Smooth muscle cell of bladder (primary cell): ENCODE measurements around the gene OR5T1. TPM values are rescaled to one million over a fixed set of nuclear protein-coding genes. Genes with fewer than 3 reads are reported as not detected.

Source experiments
- total RNA-seq: library from RNA; depleted of rRNA; stranded (reverse); fragments of >200 nt; gene quantifications from 2 replicates; pipeline ENCODE4 v1.2.3, GENCODE V29; 2014

The OR5T1 gene
- total RNA-seq = not detected in 2 replicates

DNA sequence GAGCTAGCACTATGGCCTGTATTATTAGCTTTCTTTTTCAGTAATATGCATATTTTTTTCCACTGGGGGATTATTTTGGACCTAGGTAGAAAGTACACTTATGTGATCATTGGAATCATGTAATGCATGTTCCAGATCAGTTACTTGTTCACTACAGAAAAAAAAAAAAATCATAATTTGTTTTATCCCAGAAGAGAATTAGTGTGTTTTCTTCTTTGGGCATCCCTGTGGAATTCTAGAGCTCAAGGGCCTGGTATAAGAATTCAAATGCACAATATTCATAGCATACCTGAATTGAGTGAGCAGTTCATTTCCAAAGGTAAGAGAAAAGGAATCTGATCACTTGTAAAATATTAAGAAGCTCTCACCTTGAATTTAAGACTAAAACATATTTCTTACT, at the start of gene OR5T1:
Gene OR5T1 (plus strand): TSS at position 301 of the 400 bp plus-strand sequence. CDS start 1,485 bp downstream, outside the sequence.

DNA sequence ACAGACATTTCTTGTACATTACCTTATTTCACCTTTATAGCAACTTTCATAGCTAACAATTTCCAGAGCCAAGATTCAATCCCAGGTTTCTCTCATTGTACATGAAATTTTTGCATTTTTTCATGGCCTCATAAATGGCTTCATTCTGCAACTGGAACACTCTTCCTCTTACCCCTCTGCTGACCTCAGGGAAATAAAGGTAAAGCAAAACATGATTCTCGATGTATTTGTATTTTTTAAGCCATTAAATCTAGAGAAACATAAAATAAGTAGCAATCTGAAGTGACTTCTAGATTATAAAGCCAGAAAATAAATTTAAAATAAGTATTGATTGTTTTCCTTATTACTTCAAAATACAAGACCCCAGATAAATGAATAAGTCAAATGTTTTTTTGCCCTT, 39.8 kb upstream of the OR5T1 start, which contains the start of gene OR5T2:
Gene OR5T2 (minus strand): TSS at position 101 of the 400 bp plus-strand sequence. CDS start 1,193 bp downstream, outside the sequence.

DNA sequence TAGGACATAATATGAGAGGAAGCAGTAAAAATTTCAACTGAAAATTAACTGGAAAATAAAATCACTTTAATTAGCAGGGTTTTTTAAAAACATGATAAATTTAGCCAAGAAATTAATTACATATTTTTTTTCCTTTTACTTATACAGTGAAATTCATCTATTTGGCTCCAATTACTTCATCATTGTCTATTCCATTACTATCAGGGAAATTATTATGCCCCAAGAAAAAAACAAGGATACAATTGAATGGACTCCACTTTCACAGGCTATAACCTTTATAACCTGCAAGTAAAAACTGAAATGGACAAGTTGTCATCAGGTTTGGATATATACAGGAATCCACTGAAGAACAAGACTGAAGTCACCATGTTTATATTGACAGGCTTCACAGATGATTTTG, 22.0 kb upstream of the OR5T1 start, which contains the start of gene OR5T3:
Gene OR5T3 (plus strand): TSS at position 301 of the 400 bp plus-strand sequence. CDS start 0 bp downstream, at position 301.

DNA sequence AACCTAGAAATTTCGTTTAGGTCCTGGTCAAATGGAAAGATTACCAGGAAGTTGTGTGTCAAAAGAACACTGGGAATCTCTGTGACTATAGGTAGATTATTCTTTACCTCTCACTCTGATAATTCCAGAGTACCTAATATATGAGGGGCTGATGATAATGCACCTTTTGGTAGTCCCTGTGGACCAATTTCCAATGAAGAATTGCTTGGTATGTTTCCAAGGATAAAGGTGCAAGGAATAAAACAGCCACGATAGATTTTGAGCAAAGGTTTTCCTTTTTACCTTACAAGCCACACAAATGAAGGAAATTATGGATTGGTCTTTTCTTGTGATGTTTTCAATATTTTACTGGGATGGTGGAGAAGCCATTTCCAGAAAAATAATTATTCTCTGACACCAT, 18.2 kb downstream of the OR5T1 start, which contains the start of gene OR8H1:
Gene OR8H1 (minus strand): TSS at position 101 of the 400 bp plus-strand sequence. CDS start 1,192 bp downstream, outside the sequence.

DNA sequence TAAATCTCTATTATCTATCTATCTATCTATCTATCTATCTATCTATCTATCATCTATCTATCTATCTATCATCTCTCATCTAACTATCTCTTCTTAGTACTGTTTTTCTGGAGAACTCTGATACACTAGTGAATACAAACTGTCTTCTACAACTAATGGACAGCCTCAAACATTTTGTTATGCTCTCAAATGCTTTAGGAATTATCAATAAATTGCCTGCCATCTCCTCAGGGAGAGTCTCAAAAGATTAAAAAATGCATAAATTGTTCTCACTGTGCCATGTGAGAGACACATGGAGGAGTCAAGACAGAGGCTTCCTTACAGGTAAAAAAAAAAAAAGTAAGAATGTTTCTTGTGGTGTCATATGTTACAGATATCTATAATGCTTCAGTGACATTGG, 40.9 kb downstream of the OR5T1 start, which contains the start of gene OR8K3:
Gene OR8K3 (plus strand): TSS at position 301 of the 400 bp plus-strand sequence. CDS start 3,163 bp downstream, outside the sequence.

Other genes with a start within 250 kb of the OR5T1 start
- not detected in 2 replicates for gene OR5AS1, start 246.5 kb upstream of the OR5T1 start, total RNA-seq
- not detected in 2 replicates for gene OR8I2, start 180.8 kb upstream of the OR5T1 start, total RNA-seq
- not detected in 2 replicates for gene OR8H2, start 170.5 kb upstream of the OR5T1 start, total RNA-seq
- gene OR8H3, start 151.8 kb upstream of the OR5T1 start, total RNA-seq = not detected in 2 replicates
- not detected in 2 replicates for gene OR8J3, start 134.0 kb upstream of the OR5T1 start, total RNA-seq
- not detected in 2 replicates for gene OR8K5, start 113.8 kb upstream of the OR5T1 start, total RNA-seq
- gene OR5J2, start 97.5 kb upstream of the OR5T1 start, total RNA-seq = not detected in 2 replicates
- not detected in 2 replicates for gene OR5T2, start 39.9 kb upstream of the OR5T1 start, total RNA-seq
- gene OR5T3, start 21.9 kb upstream of the OR5T1 start, total RNA-seq = not detected in 2 replicates
- 0.14 TPM in 1 of 2 replicates, not detected in the other for gene OR8H1, start 18.1 kb downstream of the OR5T1 start, total RNA-seq
- gene OR8K3, start 41.0 kb downstream of the OR5T1 start, total RNA-seq = not detected in 2 replicates
- gene OR8K1, start 71.9 kb downstream of the OR5T1 start, total RNA-seq = not detected in 2 replicates
- gene OR8J1, start 80.1 kb downstream of the OR5T1 start, total RNA-seq = not detected in 2 replicates
- gene OR8U1, start 101.5 kb downstream of the OR5T1 start, total RNA-seq = not detected in 2 replicates
- gene OR5AL1, start 138.5 kb downstream of the OR5T1 start, total RNA-seq = not detected in 2 replicates
- not detected in 2 replicates for gene OR5M3, start 199.2 kb downstream of the OR5T1 start, total RNA-seq
- not detected in 2 replicates for gene OR5M8, start 217.2 kb downstream of the OR5T1 start, total RNA-seq